MV-4-11 (cell line): Measurements from ENCODE around the gene MOK.
A peak's percentile ranks its signal among the peaks of the same experiment; 100 is the strongest.

ENCODE experiments used
- DNase-seq: peaks from one replicate; lab custom pipeline; 2025; lab: John Stamatoyannopoulos, UW

The MOK gene

GRCh38 chr14:102203382-102203781 is 101.6 kb downstream of the MOK start:
- DNase-seq, result no peak

- DNase-seq, result no peak
Observed at GRCh38 chr14:102202944-102203343, 102.0 kb downstream of the MOK start.

GRCh38 chr14:102201776-102202175 is 103.2 kb downstream of the MOK start:
- DNase-seq, result no peak

- DNase-seq, result no peak
Observed at GRCh38 chr14:102201353-102201738, 103.6 kb downstream of the MOK start.

GRCh38 chr14:102200690-102201352 is 104.1 kb downstream of the MOK start:
- peak; percentile 55 for DNase-seq

GRCh38 chr14:102197317-102197853 is 107.6 kb downstream of the MOK start:
- no peak for DNase-seq

GRCh38 chr14:102196902-102197230 is 108.1 kb downstream of the MOK start:
- DNase-seq, result no peak

GRCh38 chr14:102196039-102196901 is 108.7 kb downstream of the MOK start:
- DNase-seq, result no peak

GRCh38 chr14:102195446-102195845 is 109.5 kb downstream of the MOK start:
- DNase-seq, result no peak

GRCh38 chr14:102194856-102195255 is 110.1 kb downstream of the MOK start:
- peak; percentile 42 for DNase-seq

- DNase-seq, result no peak
Observed at GRCh38 chr14:102192840-102193502, 112.0 kb downstream of the MOK start.

- DNase-seq, result no peak
Observed at GRCh38 chr14:102189874-102190273, 115.1 kb downstream of the MOK start.

GRCh38 chr14:102188187-102188586 is 116.8 kb downstream of the MOK start:
- DNase-seq, result no peak

- DNase-seq, result no peak
Observed at GRCh38 chr14:102187568-102188001, 117.4 kb downstream of the MOK start.

- no peak for DNase-seq
Observed at GRCh38 chr14:102187044-102187443, 117.9 kb downstream of the MOK start.

GRCh38 chr14:102185360-102185759 is 119.6 kb downstream of the MOK start:
- no peak for DNase-seq

GRCh38 chr14:102184316-102185035 is 120.5 kb downstream of the MOK start:
- peak; percentile 25 for DNase-seq

- DNase-seq, result no peak
Observed at GRCh38 chr14:102183886-102184285, 121.1 kb downstream of the MOK start.

- no peak for DNase-seq
Observed at GRCh38 chr14:102182936-102183619, 121.9 kb downstream of the MOK start.

GRCh38 chr14:102182190-102182589 is 122.8 kb downstream of the MOK start:
- DNase-seq, result peak; percentile 49

- no peak for DNase-seq
Observed at GRCh38 chr14:102181187-102181586, 123.8 kb downstream of the MOK start.
